ENCODE data around the gene WDR91.

Gene WDR91

DNA sequence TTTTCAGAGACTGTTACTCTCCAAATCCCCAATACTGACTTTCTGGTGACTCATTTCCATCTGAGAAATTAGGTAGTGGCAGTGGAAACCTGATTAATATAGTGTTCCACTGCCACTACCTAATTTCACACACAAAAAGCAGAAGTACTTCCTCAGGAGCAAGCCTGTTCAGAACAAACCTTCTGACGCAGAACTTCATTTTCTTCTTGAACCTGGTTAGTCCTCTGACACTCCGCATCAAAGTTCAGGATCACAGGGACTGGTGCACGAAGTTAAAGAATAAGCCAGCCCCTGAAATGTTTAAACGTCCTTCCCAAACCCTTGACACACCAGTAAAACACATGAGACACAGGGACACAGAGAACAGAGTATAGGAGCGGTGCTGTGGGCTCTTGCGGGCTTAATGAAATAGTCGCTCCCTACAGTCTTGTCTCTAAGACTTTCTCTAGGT is 4.4 kb downstream of the WDR91 start:
- TF ChIP-seq, protein P1, sequence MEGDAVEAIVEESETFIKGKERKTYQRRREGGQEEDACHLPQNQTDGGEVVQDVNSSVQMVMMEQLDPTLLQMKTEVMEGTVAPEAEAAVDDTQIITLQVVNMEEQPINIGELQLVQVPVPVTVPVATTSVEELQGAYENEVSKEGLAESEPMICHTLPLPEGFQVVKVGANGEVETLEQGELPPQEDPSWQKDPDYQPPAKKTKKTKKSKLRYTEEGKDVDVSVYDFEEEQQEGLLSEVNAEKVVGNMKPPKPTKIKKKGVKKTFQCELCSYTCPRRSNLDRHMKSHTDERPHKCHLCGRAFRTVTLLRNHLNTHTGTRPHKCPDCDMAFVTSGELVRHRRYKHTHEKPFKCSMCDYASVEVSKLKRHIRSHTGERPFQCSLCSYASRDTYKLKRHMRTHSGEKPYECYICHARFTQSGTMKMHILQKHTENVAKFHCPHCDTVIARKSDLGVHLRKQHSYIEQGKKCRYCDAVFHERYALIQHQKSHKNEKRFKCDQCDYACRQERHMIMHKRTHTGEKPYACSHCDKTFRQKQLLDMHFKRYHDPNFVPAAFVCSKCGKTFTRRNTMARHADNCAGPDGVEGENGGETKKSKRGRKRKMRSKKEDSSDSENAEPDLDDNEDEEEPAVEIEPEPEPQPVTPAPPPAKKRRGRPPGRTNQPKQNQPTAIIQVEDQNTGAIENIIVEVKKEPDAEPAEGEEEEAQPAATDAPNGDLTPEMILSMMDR (IDR thresholded peaks at IDR 0.05; ENCODE audit: borderline replicate concordance, insufficient read depth, low read depth, low read length) = no peak
- no peak overlapping the region for H3K4me3 ChIP-seq (ENCODE audit: low read depth, low read length)

GRCh38 chr7:135205850-135206249 is 5.5 kb downstream of the WDR91 start:
- H3K4me3 ChIP-seq (ENCODE audit: low read depth, low read length) = no peak overlapping the region
- TF ChIP-seq, protein P1 (IDR thresholded peaks at IDR 0.05; ENCODE audit: borderline replicate concordance, insufficient read depth, low read depth, low read length) = no peak

DNA sequence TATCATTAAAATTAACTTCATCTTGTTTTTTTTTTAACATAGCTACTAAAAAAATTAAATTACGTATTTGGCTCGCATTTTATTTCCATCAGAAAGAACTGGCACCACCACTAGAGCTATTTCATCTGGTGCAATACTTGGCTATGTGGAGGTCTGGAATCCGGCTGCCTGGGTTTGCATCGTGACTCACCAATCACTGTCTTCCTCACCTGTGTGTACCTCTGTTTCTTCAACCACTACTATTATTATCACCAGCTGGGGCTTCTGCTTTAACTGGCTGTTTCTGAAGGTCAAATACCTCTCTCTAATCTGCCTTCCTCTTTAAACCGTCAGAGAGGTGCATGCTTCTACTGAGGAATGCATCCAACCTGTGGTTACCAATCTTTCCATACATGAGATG is 6.5 kb downstream of the WDR91 start:
- TF ChIP-seq, protein P1 (IDR thresholded peaks at IDR 0.05; ENCODE audit: borderline replicate concordance, insufficient read depth, low read depth, low read length) = no peak

GRCh38 chr7:135204341-135204749 is 7.0 kb downstream of the WDR91 start:
- no peak overlapping the region for H3K4me3 ChIP-seq (ENCODE audit: low read depth, low read length)
- TF ChIP-seq, protein P1 (IDR thresholded peaks at IDR 0.05; ENCODE audit: borderline replicate concordance, insufficient read depth, low read depth, low read length) = no peak

More for the DNA sequence above, 6.5 kb downstream of the WDR91 start:
- H3K4me3 ChIP-seq (ENCODE audit: low read depth, low read length) = no peak overlapping the region

DNA sequence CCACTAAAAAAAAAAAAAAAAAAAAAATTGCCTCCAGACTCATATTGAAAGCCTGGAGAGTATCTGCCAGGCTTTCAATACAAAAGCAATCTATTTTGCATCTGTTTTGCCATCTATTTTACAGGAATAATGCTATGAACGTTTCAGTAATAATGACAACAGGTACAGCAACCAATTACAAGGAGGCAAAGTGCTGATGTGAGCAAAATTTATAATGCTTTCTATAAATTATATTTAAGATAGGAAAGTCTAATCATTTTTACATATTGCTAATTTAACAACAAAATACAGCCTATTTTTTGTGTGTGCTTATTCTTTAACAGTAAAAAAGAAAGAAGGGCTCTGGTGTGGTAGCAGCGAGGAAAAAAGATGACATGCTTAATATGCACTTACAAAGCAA is 10.0 kb downstream of the WDR91 start:
- no peak overlapping the region for H3K4me3 ChIP-seq (ENCODE audit: low read depth, low read length)
- TF ChIP-seq, protein P1 (IDR thresholded peaks at IDR 0.05; ENCODE audit: borderline replicate concordance, insufficient read depth, low read depth, low read length) = no peak

GRCh38 chr7:135200821-135201331 is 10.4 kb downstream of the WDR91 start:
- H3K4me3 ChIP-seq (ENCODE audit: low read depth, low read length) = no peak overlapping the region
- TF ChIP-seq, protein P1 (IDR thresholded peaks at IDR 0.05; ENCODE audit: borderline replicate concordance, insufficient read depth, low read depth, low read length) = no peak

DNA sequence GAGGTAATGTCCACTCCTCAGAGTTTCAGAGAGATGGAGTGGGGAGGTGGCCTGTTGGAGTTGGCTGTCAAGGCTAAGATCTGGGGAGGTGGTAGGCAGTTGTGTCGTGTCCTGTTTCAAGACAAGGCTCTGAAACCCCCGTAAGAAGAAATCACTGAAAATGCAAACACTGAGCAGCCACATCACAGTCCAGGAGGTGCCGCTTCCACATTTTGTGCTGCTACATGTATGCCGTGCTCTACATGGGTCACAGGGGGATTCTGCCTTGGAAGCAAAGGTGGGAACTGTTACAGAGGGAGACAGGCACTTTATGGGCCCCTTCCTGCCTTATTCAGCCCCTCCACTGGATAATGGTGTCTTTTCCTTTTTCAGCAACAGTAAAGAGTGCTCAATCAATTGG is 11.9 kb downstream of the WDR91 start:
- TF ChIP-seq, protein P1 (IDR thresholded peaks at IDR 0.05; ENCODE audit: borderline replicate concordance, insufficient read depth, low read depth, low read length) = no peak
- no peak overlapping the region for H3K4me3 ChIP-seq (ENCODE audit: low read depth, low read length)
